ENCODE results near the gene SCYL2.
"Not testable (repeated sequence)": the region's sequence is repeated elsewhere in the genome, so short reads cannot be mapped to it uniquely, and the experiment has no call there.

- not testable (repeated sequence) for TF ChIP-seq POLR2A, CTCF (IDR thresholded peaks at IDR 0.05)
These were observed 77.4 kb downstream of the SCYL2 start for GRCh38 chr12:100344351-100344750.
